Parathyroid adenoma (tissue), 2 donors: ENCODE measurements around the gene SNRNP25.

ENCODE experiments used
- H2AFZ ChIP-seq: fragments of 300-600 bp; sonication (generic); one replicate; pipeline ENCODE4 v1.7.0; 2017; ENCODE audit warnings: antibody characterized with exemption, mild to moderate bottlenecking
- H3K27ac ChIP-seq: fragments of 300-600 bp; sonication (generic); one replicate; pipeline ENCODE4 v1.7.0; 2017
- H3K27me3 ChIP-seq: fragments of 300-600 bp; sonication (generic); one replicate; pipeline ENCODE4 v1.7.0; 2017; ENCODE audit warnings: low read length; ENCODE audit not compliant: control insufficient read depth, insufficient read depth
- H3K36me3 ChIP-seq: fragments of 300-600 bp; sonication (generic); one replicate; pipeline ENCODE4 v1.7.0; 2017; ENCODE audit warnings: low read length; ENCODE audit not compliant: control insufficient read depth, insufficient read depth
- H3K4me1 ChIP-seq: fragments of 300-600 bp; sonication (generic); one replicate; pipeline ENCODE4 v1.7.0; 2017; ENCODE audit warnings: control low read depth
- H3K4me2 ChIP-seq: fragments of 300-600 bp; sonication (generic); one replicate; pipeline ENCODE4 v1.7.0; 2017; ENCODE audit warnings: low read length
- H3K4me3 ChIP-seq: fragments of 300-600 bp; sonication (generic); one replicate; pipeline ENCODE4 v1.7.0; 2017; ENCODE audit warnings: low read depth, low read length
- H3K79me2 ChIP-seq: fragments of 300-600 bp; sonication (generic); one replicate; pipeline ENCODE4 v1.7.0; 2017; ENCODE audit warnings: control low read depth
- H3K9ac ChIP-seq: fragments of 300-600 bp; sonication (generic); one replicate; pipeline ENCODE4 v1.7.0; 2017; ENCODE audit warnings: mild to moderate bottlenecking
- H3K9me3 ChIP-seq: fragments of 300-600 bp; sonication (generic); one replicate; pipeline ENCODE4 v1.7.0; 2017; ENCODE audit warnings: low read length; ENCODE audit not compliant: control insufficient read depth
- CTCF ChIP-seq: fragments of 300-600 bp; sonication (generic); IDR thresholded peaks from one replicate; pipeline ENCODE4 v1.7.0; 2017; ENCODE audit warnings: antibody characterized with exemption, mild to moderate bottlenecking
- donor health status: primary hyperparathyroidism.

SNRNP25 gene

GRCh38 chr16:92431-93339 lies 39.1 kb downstream of the SNRNP25 start:
- H3K9me3 ChIP-seq = no peaks in the 10 kb centered on the region
- no peak overlapping the region for H3K4me3 ChIP-seq
- H2AFZ ChIP-seq = no peak overlapping the region
- H3K4me1 ChIP-seq = no peaks in the 10 kb centered on the region
- no peak for TF ChIP-seq CTCF
- peaks cover 3% of the 10 kb centered on the region for H3K79me2 ChIP-seq
- no peaks in the 10 kb centered on the region for H3K27me3 ChIP-seq
- no peak overlapping the region for H3K4me2 ChIP-seq
- H3K9ac ChIP-seq = no peak overlapping the region
- no peaks in the 10 kb centered on the region for H3K36me3 ChIP-seq
- no peak overlapping the region for H3K27ac ChIP-seq

- no peaks in the 10 kb centered on the region for H3K4me1 ChIP-seq
- H3K9ac ChIP-seq = no peak overlapping the region
- H3K79me2 ChIP-seq = peaks cover 3% of the 10 kb centered on the region
- TF ChIP-seq CTCF = no peak
- H3K4me3 ChIP-seq = no peak overlapping the region
- H3K36me3 ChIP-seq = no peaks in the 10 kb centered on the region
- no peaks in the 10 kb centered on the region for H3K9me3 ChIP-seq
- H3K4me2 ChIP-seq = no peak overlapping the region
- no peak overlapping the region for H3K27ac ChIP-seq
- H3K27me3 ChIP-seq = no peaks in the 10 kb centered on the region
- no peak overlapping the region for H2AFZ ChIP-seq
Measured at GRCh38 chr16:94918-95265, 41.3 kb downstream of the SNRNP25 start.

GRCh38 chr16:96935-97381 lies 43.3 kb downstream of the SNRNP25 start:
- H3K27ac ChIP-seq = no peak overlapping the region
- H3K79me2 ChIP-seq = peaks cover 3% of the 10 kb centered on the region
- no peak overlapping the region for H3K4me3 ChIP-seq
- no peaks in the 10 kb centered on the region for H3K4me1 ChIP-seq
- H3K9ac ChIP-seq = no peak overlapping the region
- H3K36me3 ChIP-seq = no peaks in the 10 kb centered on the region
- no peaks in the 10 kb centered on the region for H3K27me3 ChIP-seq
- TF ChIP-seq CTCF = peak; percentile 98
- H3K4me2 ChIP-seq = no peak overlapping the region
- no peak overlapping the region for H2AFZ ChIP-seq
- no peaks in the 10 kb centered on the region for H3K9me3 ChIP-seq

- Histone ChIP-seq H2AFZ (no peak overlapping the region), H3K27me3 (no peaks in the 10 kb centered on the region), H3K4me1 (no peaks in the 10 kb centered on the region), H3K79me2 (peaks cover 3% of the 10 kb centered on the region), H3K9ac (no peak overlapping the region), H3K4me3 (no peak overlapping the region), H3K9me3 (no peaks in the 10 kb centered on the region), H3K4me2 (no peak overlapping the region), H3K36me3 (no peaks in the 10 kb centered on the region), H3K27ac (no peak overlapping the region)
- TF ChIP-seq CTCF = no peak
Measured at GRCh38 chr16:97822-98221, 44.2 kb downstream of the SNRNP25 start.

GRCh38 chr16:100989-101388 lies 47.4 kb downstream of the SNRNP25 start:
- Histone ChIP-seq H3K9ac (no peak overlapping the region), H3K4me3 (no peak overlapping the region), H3K27me3 (no peaks in the 10 kb centered on the region), H3K4me1 (no peaks in the 10 kb centered on the region), H3K27ac (no peak overlapping the region), H3K9me3 (no peaks in the 10 kb centered on the region), H2AFZ (no peak overlapping the region), H3K79me2 (peaks cover 3% of the 10 kb centered on the region), H3K36me3 (no peaks in the 10 kb centered on the region), H3K4me2 (no peak overlapping the region)
- TF ChIP-seq CTCF = no peak
